Measurements from ENCODE around the gene XRN1.
"Not testable (repeated sequence)": the region's sequence is repeated elsewhere in the genome, so short reads cannot be mapped to it uniquely, and the experiment has no call there.

Gene XRN1, protein sequence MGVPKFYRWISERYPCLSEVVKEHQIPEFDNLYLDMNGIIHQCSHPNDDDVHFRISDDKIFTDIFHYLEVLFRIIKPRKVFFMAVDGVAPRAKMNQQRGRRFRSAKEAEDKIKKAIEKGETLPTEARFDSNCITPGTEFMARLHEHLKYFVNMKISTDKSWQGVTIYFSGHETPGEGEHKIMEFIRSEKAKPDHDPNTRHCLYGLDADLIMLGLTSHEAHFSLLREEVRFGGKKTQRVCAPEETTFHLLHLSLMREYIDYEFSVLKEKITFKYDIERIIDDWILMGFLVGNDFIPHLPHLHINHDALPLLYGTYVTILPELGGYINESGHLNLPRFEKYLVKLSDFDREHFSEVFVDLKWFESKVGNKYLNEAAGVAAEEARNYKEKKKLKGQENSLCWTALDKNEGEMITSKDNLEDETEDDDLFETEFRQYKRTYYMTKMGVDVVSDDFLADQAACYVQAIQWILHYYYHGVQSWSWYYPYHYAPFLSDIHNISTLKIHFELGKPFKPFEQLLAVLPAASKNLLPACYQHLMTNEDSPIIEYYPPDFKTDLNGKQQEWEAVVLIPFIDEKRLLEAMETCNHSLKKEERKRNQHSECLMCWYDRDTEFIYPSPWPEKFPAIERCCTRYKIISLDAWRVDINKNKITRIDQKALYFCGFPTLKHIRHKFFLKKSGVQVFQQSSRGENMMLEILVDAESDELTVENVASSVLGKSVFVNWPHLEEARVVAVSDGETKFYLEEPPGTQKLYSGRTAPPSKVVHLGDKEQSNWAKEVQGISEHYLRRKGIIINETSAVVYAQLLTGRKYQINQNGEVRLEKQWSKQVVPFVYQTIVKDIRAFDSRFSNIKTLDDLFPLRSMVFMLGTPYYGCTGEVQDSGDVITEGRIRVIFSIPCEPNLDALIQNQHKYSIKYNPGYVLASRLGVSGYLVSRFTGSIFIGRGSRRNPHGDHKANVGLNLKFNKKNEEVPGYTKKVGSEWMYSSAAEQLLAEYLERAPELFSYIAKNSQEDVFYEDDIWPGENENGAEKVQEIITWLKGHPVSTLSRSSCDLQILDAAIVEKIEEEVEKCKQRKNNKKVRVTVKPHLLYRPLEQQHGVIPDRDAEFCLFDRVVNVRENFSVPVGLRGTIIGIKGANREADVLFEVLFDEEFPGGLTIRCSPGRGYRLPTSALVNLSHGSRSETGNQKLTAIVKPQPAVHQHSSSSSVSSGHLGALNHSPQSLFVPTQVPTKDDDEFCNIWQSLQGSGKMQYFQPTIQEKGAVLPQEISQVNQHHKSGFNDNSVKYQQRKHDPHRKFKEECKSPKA (N-terminal part only)

DNA sequence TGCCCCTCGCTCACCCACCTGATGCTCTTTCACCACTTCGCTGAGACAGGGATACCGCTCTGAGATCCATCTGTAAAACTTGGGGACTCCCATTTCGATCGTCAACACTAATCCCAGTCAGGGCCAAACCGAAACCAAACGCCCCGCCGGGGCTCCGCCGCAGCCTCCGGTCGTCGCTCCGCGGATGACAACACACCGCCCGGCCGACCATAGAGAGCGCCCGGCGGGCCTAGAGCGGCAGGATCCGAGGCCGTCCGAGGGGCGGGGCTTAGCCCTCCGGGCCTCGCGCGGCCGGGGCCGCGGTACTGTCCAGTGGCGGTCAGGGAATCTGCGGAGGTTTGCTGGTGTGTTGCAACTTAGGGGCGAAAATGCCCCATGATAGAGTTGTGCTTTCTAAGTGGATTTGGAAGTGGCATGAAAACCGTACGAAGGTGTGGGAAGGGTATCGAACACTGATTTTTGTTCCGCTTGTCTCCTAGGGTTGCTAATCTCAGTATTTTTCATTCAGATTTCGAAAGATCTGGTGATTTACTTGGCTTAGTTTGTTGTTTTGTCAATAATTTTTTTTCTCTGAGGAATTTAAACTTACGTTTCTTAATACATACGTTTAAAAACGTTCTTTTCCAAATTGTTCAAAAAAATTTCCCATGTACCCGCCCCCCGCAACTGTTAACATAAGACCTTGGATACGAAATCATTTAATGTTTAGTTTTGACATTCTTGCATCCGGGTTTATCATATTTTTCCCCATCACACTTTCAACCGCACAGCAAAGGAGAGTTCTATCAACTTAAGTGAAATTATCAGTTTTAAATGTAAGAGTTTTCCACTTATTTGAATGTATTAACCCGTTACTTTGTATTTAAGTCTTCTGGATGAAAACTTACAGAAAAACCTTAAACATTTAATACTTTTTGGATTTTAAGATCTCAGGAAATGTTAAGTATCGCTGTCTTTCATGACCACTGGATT is at the start of gene XRN1:
Gene XRN1 (minus strand): TSS at position 186 of the 972 bp plus-strand sequence. CDS start 93 bp downstream, at position 93.
- peak; percentile 90 for DNase-seq (ENCODE audit: low read depth)

DNA sequence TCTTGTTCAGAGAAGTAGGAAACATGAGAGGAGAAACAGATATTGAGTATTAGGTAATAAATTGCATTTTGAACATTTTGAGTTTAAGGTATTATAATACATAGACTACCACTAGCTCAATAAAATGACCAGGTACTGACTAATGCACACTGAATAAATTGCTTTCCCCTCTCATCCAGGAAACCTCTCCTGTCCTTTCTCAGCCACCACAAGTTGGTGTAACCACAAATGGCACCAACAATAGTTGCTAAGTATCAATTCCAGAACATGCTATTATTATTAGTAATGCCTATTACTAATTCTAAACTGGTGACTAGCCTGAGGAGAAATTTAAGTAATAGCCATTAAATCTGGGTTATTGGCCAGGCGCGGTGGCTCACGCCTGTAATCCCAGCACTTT is 47.3 kb upstream of the XRN1 start:
- no peak for DNase-seq (ENCODE audit: low read depth)

DNA sequence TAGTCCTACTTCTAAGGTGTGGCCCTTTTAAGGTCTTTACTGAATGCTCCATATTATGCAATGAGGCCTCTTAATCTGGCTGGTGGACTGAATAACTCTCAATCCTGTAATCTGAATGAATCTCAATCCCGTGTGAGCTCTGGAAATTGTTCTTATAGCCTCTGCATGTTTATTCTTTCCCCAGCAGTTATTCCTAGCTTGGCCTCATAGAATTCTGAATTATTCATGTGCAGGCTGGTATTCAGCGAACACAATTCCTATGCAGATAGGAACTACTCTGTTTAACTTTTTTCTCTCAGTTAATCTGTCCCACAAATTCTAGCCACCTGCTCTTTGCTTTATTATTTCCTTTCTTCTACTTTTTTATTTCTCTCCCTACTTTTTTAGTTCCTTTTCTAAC is 44.3 kb upstream of the XRN1 start:
- no peak for DNase-seq (ENCODE audit: low read depth)

DNA sequence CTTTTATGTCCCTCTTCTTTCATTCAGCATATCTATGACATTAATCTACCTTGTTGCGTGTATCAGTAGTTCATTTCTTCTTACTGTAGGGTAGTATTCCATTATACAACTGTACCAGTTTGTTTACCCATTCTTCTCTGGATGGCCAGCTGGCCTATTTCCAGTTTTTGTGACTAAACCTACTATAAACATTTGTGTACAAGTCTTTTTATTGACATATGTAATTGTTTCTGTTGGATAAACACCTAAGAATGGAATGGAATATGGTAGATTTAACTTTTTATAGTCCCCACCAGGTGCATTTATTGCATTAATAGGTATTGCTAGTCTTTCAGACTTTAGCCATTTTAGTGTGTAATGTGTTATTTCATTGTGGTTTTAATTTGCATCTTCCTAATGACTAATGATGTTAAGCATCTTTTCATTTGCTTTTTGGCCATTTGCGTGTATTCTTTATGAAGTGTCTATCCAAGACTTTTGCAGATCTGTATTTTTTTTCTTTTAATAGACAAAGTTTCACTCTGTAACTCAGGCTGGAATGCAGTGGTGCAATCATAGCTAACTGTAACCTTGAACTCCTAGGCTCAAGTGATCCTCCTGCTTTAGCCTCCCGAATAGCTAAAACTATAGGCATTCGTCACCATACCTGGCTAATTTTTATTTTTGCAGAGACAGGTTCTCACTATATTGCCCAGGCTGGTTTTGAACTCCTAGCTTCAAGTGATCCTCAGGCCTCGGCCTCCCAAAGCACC is 41.9 kb upstream of the XRN1 start:
- no peak for DNase-seq (ENCODE audit: low read depth)

DNA sequence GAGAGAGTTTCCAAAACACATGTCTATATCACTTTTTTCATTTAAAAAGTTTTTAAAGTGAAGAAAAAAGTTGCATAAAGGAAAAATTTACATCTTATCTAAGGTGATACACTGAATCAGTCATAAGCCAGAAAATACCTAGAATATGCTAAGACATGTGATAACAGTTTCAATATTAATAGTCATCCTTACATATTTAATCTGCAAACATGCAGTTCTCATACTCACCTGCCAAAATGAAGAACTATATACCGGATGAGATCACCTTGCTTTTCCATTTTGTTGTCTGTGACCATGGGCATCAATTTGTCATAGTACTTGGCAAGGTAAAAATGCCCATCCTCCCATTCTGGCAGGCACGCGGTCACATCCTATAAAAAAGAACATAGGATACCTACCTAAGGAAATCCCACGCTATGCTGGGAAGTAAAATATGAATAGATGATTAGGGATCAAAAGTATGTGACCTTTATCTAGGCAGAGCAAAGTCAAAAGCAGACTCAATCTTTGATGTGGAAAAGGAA is 37.1 kb upstream of the XRN1 start:
- DNase-seq (ENCODE audit: low read depth) = no peak

DNA sequence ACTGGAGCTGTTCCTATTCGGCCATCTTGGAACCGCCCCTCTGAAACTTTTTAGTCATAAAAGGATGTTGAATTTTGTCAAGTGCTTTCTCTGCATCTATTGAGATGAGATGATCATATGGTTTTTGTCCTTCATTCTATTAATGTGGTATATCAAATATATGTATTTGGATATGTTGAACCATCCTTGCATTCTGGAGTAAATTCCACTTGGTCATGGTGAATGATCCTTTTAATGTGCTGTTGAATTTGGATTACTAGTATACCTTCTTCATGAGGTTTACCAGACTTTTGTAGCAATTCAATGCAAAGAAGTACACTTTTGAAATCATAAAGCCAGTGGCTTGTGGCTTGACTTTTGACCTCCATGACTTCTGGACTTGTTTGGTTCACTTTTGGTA is 33.4 kb upstream of the XRN1 start:
- no peak for DNase-seq (ENCODE audit: low read depth)

DNA sequence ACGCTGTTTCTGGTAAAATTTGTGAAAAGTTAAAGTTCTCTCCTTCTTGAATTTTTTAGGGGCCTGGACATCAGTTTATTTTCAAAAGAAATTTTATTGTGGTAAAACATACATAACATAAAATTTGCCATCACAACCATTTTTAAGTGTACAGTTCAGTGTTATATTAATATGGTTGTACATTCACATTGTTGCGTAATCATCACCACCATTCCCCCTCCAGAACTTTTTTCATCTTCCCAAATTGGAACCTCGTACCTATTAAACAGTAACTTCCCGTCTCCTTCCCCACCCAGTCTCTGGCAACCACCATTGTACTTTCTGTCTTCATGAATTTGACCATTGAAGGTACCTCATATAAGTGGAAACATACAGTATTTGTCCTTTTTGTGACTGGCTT is 23.0 kb upstream of the XRN1 start:
- DNase-seq (ENCODE audit: low read depth) = no peak

DNA sequence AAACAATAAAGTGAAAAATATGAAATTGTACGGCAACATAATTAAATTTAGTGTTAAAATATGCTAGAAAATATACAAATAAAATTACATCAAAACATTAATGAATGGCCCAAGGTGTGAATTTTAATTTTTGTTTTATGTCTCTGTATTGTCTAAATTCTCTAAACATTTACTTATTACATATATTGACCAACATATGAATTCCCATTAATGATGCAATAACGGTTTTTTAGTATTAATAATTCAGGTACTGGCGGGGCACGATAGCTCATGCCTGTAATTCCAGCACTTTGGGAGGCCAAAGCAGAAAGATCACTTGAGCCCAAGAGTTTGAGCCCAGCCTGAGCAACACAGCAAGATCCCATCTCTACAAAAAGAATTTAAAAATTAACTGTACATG is 20.6 kb upstream of the XRN1 start:
- DNase-seq (ENCODE audit: low read depth) = no peak

DNA sequence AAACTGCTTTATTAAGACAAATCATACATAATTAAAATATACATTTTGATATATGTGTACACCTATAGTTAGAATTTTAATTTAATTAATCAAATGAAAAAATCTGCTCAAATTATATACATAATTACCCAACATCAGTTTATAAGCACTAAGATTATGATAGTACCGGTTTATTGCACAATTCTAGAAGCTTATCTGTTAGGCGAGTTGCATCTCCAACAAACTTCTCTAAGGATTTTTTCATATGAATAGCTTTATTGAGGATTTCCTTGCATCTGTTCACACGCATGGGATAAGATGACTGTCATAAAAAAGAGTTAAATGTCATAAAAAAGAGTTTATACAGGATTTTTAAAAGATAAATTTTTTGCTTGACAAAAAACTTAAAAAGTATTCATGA is 19.9 kb upstream of the XRN1 start:
- DNase-seq (ENCODE audit: low read depth) = no peak

DNA sequence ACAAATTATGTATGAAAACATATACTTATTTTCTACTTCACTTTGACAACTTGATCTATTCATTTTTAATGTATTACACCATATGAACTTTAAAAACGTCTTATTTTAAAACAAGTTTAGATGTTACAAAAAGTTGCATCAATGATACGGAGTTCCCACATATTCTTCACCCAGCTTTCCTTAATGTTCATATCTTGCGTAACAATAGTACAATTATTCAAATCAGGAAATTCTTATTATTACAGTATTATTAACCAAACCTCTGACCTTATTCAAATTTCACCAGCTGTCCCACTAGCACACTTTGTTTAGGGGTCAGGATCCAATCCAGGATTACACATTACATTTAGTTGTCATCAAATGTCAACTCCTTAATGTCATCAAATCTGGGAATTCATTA is 12.9 kb upstream of the XRN1 start:
- no peak for DNase-seq (ENCODE audit: low read depth)

DNA sequence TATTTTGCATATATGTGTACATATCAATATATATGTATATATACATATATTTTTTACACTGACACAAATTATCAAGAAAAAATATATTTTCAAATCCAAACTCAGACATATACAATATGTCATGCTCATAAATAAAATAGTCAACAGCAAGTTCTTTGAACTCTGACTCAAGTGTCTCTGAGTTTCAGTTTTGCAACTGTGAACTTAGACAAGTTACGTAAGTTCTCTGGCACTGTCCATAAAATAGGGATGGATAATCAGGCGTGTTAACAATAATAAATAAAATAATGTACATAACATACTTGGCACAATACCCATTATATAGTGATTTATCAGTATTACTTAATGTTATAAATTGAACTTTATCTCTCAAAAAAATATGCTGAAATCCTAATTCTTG is 12.1 kb upstream of the XRN1 start:
- DNase-seq (ENCODE audit: low read depth) = no peak

DNA sequence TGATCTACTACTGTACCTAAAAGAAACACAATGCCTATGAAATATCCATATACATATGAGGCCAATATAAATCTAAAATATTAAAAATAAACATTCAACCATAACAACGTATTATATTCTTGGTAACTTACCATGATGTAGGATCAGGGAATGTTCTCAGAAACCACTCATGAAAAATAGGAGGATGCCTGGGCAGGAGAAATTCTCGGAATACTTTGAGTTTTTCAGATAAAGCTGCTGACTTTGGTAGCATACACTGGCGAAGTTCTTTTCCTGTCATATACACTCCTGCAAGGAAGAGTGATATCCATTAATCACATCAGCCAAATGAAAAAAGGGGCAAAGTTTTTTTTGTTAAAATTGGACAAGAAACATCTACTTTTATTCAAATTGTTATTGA is 11.3 kb upstream of the XRN1 start:
- no peak for DNase-seq (ENCODE audit: low read depth)

DNA sequence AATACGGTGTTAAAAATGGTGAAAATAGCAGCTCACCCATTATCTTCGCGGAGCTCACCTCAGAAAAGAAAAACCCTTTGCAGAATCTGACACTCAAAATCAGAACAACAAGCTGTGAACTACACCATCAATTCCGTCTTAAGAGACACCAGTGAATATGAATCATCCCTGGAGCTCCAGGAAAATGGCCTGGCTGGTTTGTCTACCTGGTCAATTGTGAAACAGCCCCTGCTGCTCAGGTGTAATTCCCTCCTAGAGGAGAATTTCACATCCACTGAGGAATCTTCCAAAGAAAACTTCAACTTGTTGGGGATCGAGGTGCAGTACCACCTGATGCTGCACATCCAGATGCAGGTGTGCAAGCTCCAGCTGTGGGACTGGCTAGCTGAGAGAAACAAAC is 3.0 kb upstream of the XRN1 start:
- no peak for DNase-seq (ENCODE audit: low read depth)

DNA sequence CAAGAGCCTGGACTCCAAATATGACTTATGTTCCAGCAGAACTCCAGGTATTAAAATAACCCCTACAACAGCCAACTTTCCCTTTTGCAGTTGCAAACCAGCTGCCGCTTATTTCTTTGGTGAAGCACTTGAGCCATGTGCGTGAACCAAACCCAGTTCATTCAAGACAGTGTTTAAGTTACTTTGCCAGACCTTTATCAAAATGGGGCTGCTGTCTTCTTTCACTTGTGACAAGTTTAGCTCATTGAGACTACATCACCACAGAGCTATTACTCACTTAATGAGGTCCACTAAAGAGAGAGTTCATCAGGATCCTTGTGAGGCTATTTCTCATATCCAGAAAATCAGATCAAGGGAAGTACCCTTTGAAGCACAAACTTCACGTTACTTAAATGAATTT is 2.4 kb upstream of the XRN1 start:
- no peak for DNase-seq (ENCODE audit: low read depth)

DNA sequence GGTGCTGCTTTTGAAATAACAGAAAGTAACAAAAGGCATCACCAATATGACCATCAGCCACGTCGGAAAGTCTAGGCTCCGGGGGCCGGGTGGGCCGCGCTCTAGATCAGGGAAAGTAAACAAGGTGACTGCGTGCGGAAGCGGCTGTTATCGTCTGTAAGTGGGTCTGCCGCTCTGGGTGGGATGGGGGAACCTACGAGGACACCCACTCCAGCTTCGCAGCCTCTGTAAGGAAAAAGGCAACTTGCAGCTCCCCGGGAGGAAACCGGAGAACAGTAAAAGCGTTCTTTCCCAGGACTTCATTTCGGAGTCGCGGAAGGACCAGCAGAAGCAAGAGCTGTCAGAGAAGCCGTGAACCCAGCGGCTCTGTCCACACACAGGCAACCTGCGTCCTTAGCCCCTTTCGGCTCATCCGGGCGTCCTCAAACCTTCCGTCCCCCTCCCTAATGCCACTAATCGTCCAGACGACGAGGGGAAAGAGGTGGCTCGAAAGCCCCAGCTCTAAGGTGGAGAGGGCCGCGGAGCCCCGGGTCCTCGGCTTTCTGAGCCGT is 461 bp downstream of the XRN1 start:
- DNase-seq (ENCODE audit: low read depth) = peak; percentile 8

DNA sequence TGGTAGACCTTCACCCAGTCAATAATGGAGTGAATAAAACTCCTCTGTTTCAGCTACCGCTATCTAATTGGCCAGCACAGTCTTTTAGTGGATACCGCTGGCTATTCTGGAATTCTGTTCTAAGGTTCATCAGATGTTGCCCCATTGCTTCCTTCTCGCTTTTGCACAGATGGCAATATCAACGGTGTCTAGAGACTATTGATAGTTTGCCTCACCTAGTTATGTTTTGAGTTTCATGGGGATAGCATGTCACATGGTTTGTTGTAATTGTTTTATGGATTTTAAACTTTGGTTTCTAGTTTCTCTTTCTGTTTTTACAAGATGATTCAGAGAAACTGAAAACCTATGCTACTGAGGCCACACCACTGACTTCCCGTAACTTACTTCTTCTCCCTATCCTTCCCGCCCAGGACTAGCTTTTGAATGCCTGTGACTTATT is 2.0 kb downstream of the XRN1 start:
- DNase-seq (ENCODE audit: low read depth) = peak; percentile 11

DNA sequence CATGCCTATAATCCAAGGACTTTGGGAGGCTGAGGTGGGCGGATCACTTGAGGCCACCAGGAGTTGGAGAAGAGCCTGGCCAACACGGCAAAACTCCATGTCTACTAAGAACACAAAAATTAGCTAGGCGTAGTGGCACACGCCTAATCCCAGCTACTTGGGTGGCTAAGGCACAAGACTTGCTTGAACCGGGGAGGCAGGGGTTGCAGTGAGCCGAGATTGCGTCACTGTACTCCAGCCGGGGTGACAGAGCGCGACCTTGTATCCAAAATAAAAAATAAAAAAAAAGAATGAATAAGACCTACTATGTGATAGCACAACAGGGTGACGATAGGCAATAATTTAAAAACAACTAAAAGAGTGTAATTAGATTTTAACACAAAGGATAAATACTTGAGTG is 3.5 kb downstream of the XRN1 start:
- no peak for DNase-seq (ENCODE audit: low read depth)

DNA sequence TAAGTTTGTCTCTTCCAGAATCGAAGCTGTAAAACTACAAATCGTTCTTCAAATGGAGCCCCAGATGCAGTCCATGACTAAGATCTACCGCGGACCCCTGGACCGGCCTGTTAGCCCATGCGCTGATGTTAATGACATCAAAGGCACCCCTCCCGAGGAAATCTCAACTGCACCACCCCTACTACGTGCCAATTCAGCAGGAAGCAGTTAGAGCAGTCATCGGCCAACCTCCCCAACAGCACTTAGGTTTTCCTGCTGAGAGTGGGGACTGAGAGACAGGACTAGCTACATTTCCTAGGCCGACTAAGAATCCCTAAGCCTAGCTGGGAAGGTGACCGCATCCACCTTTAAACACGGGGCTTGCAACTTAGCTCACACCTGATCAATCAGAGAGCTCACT is 4.8 kb downstream of the XRN1 start:
- not testable (repeated sequence) for DNase-seq (ENCODE audit: low read depth)

DNA sequence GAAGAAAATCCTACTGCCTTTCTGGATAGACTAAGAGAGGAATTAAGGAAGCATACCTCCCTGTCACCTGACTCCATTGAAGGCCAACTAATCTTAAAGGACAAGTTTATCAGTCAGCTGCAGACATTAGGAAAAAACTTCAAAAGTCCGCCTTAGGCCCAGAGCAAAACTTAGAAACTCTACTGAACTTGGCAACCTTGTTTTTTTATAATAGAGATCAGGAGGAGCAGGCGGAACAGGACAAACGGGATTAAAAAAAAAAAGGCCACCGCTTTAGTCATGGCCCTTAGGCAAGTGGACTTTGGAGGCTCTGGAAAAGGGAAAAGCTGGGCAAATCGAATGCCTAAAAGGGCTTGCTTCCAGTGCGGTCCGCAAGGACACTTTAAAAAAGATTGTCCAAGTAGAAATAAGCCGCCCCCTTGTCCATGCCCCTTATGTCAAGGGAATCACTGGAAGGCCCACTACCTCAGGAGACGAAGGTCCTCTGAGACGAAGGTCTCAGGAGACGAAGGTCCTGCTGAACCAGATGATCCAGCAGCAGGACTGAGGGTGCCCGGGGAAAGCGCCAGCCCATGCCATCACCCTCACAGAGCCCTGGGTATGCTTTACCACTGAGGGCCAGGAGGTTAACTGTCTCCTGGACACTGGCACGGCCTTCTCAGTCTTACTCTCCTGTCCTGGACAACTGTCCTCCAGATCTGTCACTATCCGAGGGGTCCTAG is 8.2 kb downstream of the XRN1 start:
- not testable (repeated sequence) for DNase-seq (ENCODE audit: low read depth)
